HL-60/S4 (cell line): ENCODE results near the gene MRPL28.
"Not testable (repeated sequence)": the region's sequence is repeated elsewhere in the genome, so short reads cannot be mapped to it uniquely, and the experiment has no call there.

Source experiments
- in situ Hi-C: fragments of 300-500 bp; cut with MboI; formaldehyde crosslinking; loops from 2 replicates; pipeline ENCODE4 v1.14.3; 2022; ENCODE audit warnings: low sequenced_read_pairs

MRPL28 gene

GRCh38 chr16:392450-393030 lies 22.2 kb upstream of the MRPL28 start:
- in situ Hi-C loops = loop anchor here (10.0 kb wide), 1 partner anchor 272 kb away; the partner anchor contains the start of gene RHOT2

DNA sequence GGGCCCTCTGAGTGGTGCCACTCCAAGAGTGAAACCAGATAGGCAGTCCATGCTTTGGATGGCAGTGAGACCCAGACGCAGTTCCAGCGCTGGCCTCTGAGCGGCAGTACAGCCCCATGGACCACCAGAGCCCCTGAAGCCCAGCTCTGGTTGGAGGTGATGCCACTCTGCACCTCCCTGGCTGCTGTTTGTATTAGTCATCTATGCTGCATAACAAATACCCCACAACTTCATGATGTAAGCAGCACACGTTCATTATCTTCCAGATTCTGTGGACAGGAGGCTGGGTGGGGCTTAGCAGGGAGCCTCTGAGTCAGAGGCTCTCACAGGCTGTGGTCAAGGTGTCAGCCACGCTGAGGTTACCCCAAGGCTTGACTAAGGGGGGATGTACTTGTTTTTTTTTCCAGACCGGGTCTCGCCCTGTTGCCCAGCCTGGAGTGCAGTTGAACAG lies 21.6 kb upstream of the MRPL28 start:
- in situ Hi-C loops = loop anchor here (10.0 kb wide), 1 partner anchor 273 kb away; the partner anchor contains the start of gene RHOT2

- in situ Hi-C loops = no loop called here
Measured at GRCh38 chr16:389352-389751, 19.0 kb upstream of the MRPL28 start.

DNA sequence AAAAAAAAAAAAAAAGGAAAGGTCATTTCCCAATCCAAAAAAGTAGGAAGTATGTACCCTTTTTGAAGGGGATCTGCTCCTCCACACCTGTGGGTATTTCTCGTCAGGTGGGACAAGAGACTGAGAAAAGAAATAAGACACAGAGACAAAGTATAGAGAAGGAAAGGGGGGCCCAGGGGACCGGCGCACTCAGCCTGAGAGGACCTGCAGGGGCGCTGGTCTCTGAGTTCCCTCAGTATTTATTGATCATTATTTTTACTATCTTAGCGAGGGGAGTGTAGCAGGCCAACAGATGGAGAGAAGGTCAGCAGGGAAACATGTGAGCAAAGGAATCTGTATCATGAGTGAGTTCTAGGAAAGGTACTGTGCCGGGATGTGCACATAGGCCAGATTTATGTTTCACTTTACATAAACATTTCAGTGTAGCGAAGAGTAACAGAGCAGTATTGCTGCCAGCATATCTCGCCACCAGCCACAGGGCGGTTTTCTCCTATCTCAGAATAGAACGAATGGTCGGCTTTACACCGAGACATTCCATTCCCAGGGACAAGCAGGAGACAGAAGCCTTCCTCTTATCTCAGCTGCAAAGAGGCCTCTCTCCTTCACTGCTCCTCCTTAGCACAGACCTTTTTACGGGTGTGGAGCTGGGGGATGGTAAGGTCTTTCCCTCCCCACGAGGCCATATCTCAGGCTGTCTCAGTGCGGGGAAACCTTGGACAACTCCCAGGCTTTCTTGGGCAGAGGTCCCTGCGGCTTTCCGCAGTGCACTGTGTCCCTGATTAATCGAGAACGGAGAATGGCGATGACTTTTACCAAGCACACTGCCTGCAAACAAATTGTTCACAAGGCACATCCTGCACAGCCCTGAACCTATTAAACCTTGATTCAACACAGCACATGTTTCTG lies 17.7 kb upstream of the MRPL28 start:
- in situ Hi-C loops = not testable (repeated sequence)

DNA sequence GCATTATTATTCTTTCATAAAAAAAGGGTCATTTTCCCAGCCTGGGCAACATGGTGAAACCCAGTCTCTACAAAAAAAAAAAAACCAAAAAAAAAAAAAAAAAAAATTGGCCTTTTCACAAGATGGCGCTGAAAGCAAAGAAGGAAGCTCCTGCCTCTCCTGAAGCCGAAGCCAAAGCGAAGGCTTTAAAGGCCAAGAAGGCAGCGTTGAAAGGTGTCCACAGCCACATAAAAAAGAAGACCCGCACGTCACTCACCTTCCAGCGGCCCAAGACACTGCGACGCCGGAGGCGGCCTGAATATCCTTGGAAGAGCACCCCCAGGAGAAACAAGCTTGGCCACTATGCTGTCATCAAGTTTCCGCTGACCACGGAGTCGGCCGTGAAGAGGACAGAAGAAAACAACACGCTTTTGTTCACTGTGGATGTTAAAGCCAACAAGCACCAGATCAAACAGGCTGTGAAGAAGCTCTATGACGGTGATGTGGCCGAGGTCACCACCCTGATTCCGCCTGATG lies 16.4 kb upstream of the MRPL28 start:
- in situ Hi-C loops = no loop called here

GRCh38 chr16:383326-384051 lies 13.2 kb upstream of the MRPL28 start:
- in situ Hi-C loops = no loop called here

DNA sequence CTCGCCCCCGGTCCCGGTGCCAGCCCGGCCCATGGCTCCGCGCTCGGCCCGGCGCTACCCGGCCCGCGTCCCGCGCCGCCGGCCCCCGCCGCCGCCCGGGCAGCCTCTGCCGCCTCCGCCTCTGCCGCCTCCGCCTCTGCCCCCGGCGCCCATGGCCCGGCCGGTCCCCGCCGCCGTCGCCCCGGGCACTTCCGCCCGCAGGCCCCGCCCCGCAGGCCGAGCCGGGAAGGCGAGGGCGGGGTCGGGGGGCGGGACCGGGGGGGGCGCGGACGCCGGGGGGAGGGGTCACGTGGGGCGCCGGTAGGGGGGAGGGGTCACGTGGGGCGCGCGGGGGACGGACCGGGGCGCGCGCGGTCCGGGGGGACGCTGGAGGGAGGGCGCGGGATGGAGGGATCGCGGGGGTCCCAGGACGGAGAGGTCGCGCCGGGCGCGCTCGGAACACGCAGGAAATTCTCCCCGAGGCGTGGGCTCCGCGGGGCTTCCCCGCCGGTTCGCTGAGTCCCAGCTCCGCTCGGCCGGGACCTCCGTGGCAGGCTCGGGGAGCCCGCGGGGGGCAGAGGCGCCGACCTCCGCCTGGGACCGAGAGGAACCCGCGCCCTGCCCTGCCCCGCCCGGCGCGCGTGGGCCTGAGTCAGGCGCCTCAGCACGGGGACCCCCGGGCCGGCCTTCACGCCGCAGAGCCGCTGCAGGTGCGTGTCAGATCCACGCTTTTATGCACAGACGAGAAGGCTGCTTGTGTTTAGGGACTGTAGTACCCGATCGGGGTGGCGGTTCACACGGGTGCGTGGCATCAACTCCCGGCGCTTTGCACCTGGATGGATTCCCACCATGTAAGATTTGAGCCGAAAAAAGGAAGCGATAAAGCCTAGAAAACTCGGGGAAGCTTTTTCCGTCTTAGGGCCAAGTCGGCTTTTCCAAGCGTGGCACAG lies 11.7 kb upstream of the MRPL28 start, which contains the start of gene PGAP6:
Gene PGAP6, minus strand, starts transcription at position 190 of the 929 bp plus-strand sequence. Its CDS starts 157 bp downstream, at position 33.
- in situ Hi-C loops = no loop called here

DNA sequence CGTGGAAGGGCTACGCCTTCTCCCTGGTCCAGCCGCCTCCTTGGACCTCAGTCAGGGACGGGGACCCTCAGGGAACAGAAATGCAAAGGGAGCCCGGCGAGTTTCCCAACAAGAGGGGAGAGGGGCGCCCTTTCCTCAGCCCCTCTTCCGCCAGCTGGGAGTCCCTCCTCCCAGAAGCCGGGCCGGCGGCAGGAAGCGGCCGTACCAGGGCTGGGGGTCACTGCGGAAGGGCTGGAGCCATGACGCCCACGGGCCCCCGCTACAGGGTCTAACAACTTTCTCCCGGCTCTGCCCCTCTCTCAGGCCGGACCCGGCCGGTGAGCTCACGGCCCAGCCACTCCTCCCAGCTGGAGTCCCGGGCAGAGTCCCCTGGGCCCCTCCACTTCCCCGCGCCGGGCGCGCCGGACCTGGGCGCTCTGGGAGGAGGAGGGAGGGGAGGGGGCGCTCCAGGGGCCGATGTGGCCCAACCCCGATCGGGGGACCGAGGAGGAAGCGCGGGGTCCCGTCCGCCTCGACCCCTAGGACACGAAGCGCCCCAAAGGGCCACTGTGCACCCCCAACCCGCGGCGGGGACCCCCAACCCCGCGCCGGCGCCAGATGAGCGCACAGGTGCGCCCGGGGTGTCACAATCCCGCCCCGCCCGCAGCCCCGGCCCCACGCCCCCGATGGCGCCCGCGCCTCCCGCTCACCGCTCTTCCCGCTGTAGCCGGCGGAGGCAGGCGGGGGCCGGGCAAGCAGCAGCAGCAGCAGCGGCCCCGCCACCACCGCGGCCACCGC lies 10.9 kb upstream of the MRPL28 start:
- in situ Hi-C loops = no loop called here

- in situ Hi-C loops = no loop called here
Measured at GRCh38 chr16:380762-381011, 10.3 kb upstream of the MRPL28 start.

DNA sequence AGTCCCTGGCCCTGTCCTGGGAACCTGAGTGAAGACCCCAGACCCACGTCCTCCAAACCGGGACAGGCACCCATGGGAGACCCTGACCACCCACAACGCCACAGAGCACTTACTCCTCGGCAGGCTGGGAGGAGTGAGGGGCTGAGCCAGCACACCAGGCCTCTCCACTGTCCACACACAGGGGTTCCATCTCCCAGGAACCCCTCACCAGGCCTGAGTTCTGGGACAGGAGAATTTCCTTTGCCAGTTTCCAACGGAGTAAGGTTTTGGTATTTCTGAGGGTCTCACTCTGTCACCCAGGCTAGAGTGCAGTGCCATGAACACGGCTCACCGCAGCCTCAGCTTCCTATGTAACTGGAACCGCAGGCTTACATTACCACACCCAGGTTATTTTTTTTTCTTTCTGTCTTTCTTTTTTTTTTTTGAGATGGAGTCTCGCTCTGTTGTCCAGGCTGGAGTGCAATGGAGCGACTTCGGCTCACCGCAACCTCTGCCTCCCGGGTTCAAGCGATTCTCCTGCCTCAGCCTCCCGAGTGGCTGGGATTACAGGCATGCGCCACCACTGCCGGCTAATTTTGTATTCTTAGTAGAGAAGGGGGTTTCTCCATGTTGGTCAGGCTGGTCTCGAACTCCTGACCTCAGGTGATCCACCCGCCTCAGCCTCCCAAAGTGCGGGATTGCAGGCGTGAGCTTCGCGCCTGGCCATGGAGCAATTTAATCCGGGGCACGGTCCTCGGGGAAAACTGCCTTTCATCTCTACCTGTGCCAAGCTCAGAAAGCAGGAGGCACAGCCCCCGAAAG lies 9.8 kb upstream of the MRPL28 start:
- in situ Hi-C loops = no loop called here

DNA sequence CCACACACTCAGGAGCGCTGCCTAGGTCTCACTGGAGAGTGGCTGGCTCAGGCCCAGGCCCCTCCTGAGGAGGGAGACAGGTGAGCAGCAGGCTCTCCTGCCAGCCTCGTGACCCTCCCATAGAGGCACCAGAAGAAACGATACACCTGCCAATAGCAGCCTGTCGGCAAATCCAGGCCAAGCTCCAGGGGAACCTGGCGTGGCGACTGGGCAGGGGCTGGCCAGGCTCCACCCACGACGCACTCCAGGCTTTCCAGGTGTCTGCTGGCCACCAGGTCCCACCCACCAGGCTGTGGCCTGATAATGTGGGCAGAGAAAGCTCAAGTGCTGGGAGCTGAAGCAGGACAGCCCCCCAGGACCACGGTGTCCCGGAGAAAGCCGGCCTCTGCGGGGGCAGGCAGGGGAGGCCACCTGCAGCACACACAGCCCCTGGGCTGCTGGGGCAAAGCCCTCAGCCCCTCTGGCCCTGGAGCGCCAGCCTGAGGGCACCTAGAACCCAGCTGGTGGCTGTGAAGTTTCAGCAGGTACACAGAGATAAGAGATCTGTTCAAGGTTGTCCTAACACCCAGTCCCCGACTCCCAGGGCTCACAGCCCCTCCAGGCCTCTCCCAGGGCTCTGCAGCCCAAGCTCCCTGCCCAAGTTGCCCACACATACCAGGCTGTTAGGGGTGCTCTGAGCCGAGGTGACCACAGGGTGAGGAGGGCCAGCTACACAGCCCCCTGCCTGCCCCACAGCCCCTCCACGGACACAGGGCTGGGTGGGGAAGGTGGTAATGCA lies 9.0 kb upstream of the MRPL28 start:
- in situ Hi-C loops = no loop called here

DNA sequence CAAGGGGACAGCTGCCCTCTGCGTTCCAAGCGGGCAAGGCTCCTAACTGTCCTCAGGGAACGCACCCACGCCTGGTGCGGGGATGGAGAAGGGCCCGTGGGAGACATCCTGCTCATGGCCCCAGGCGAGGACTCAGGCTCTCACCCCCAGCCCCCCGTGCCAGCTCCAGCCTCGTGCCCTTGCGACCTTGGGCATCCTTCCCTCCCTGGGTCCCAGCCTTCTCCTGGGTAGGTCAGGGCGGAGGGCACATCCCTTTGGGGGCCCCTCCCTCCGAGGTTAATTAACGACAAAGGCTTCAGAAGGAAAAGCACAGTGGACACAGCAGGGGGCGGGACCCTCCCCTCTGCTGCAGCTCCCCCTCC lies 8.5 kb upstream of the MRPL28 start:
- in situ Hi-C loops = no loop called here

GRCh38 chr16:378113-378820 lies 7.9 kb upstream of the MRPL28 start:
- in situ Hi-C loops = not testable (repeated sequence)

- in situ Hi-C loops = no loop called here
Measured at GRCh38 chr16:377419-377951, 7.1 kb upstream of the MRPL28 start.

DNA sequence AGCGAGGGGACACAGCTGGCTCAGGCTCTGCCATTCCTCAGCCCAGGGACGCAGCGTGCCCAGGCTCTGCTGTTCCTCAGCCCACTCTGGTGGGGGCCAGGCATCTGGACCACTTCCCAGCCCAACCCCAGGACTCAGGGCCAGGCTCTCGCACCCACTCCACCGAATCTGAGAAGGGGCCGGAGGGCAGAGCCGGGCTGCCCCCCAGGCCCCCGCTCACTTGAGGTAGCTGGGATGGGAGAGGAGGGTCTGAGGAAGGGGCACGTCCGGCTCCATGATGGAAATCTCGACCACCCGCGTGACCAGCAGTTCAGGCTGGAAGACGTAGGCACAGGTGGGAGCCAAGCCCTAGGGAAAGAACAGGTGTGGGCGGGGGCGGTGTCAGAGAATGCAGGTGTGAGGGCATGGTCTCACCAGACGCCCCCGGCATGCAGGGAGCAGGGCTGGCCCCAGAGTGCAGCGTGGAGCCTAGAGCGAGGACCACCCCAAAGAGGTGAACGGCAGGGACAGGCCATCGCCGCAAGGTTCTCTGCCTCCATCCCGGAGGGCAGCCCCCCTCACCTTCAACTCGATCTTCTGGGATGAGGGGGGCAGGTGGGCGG lies 6.6 kb upstream of the MRPL28 start:
- in situ Hi-C loops = no loop called here

GRCh38 chr16:375927-376816 lies 5.8 kb upstream of the MRPL28 start:
- in situ Hi-C loops = no loop called here
